Ishikawa (cell line): Measurements from ENCODE around the gene SLC39A9.

Experiments
- CEBPB ChIP-seq: IDR thresholded peaks from 2 replicates; pipeline ENCODE4 v1.6.1; 2012
- EGR1 ChIP-seq: IDR thresholded peaks from 2 replicates; pipeline ENCODE4 v1.6.1; 2012
- EP300 ChIP-seq: IDR thresholded peaks from 2 replicates; pipeline ENCODE4 v1.6.1; 2012; ENCODE audit warnings: borderline replicate concordance
- MAX ChIP-seq: IDR thresholded peaks from 2 replicates; pipeline ENCODE4 v1.6.1; 2012
- NFIC ChIP-seq: IDR thresholded peaks from 2 replicates; pipeline ENCODE4 v1.6.1; 2012
- RAD21 ChIP-seq: IDR thresholded peaks from 2 replicates; pipeline ENCODE4 v1.6.1; 2012; ENCODE audit warnings: low read depth
- TCF12 ChIP-seq: IDR thresholded peaks from 2 replicates; pipeline ENCODE4 v1.6.1; 2012; ENCODE audit warnings: low read depth
- YY1 ChIP-seq: IDR thresholded peaks from 2 replicates; pipeline ENCODE4 v1.6.1; 2012; ENCODE audit warnings: low read depth
- ZBTB7A ChIP-seq: IDR thresholded peaks from 2 replicates; pipeline ENCODE4 v1.6.1; 2012; ENCODE audit warnings: low read depth
- TF ChIP-seq, protein P1 (sequence below): IDR thresholded peaks from 2 replicates; pipeline ENCODE4 v1.6.1; 2012; ENCODE audit warnings: low read depth, mild to moderate bottlenecking

- no peak for TF ChIP-seq EP300
- TF ChIP-seq RAD21 = no peak
- TF ChIP-seq YY1 = no peak
- TF ChIP-seq ZBTB7A = no peak
- no peak for TF ChIP-seq EGR1
- TF ChIP-seq CEBPB = no peak
- no peak for TF ChIP-seq NFIC
- TF ChIP-seq, protein P1, sequence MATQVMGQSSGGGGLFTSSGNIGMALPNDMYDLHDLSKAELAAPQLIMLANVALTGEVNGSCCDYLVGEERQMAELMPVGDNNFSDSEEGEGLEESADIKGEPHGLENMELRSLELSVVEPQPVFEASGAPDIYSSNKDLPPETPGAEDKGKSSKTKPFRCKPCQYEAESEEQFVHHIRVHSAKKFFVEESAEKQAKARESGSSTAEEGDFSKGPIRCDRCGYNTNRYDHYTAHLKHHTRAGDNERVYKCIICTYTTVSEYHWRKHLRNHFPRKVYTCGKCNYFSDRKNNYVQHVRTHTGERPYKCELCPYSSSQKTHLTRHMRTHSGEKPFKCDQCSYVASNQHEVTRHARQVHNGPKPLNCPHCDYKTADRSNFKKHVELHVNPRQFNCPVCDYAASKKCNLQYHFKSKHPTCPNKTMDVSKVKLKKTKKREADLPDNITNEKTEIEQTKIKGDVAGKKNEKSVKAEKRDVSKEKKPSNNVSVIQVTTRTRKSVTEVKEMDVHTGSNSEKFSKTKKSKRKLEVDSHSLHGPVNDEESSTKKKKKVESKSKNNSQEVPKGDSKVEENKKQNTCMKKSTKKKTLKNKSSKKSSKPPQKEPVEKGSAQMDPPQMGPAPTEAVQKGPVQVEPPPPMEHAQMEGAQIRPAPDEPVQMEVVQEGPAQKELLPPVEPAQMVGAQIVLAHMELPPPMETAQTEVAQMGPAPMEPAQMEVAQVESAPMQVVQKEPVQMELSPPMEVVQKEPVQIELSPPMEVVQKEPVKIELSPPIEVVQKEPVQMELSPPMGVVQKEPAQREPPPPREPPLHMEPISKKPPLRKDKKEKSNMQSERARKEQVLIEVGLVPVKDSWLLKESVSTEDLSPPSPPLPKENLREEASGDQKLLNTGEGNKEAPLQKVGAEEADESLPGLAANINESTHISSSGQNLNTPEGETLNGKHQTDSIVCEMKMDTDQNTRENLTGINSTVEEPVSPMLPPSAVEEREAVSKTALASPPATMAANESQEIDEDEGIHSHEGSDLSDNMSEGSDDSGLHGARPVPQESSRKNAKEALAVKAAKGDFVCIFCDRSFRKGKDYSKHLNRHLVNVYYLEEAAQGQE = no peak
- TF ChIP-seq MAX = no peak
- TF ChIP-seq TCF12 = no peak
These were observed 91.0 kb downstream of the SLC39A9 start for GRCh38 chr14:69489495-69489894.
